SK-N-SH treated with all-trans-retinoic acid at 6 μM for 48 hours (cell line): Measurements from ENCODE around the gene ZBTB12.
"Not testable (repeated sequence)": the region's sequence is repeated elsewhere in the genome, so short reads cannot be mapped to it uniquely, and the experiment has no call there.

Experiments used
- ARNTL ChIP-seq: fragments of 450-650 bp; formaldehyde crosslinking; IDR thresholded peaks from 2 replicates; pipeline ENCODE4 v1.5.0; 2020; ENCODE audit warnings: low read depth, mild to moderate bottlenecking, moderate library complexity, borderline replicate concordance
- BACH2 ChIP-seq: fragments of 250-450 bp; sonication (Bioruptor Pico); IDR thresholded peaks from 2 replicates; pipeline ENCODE4 v1.9.0; 2021; ENCODE audit warnings: mild to moderate bottlenecking, borderline replicate concordance
- ISL1 ChIP-seq: fragments of 250-450 bp; sonication (Bioruptor Pico); IDR thresholded peaks from 2 replicates; pipeline ENCODE4 v2.1.2; 2022; ENCODE audit warnings: mild to moderate bottlenecking, moderate library complexity
- POU6F1 ChIP-seq: fragments of 250-450 bp; sonication (Bioruptor Pico); IDR thresholded peaks from 2 replicates; pipeline ENCODE4 v1.8.0; 2021; ENCODE audit warnings: low read depth, mild to moderate bottlenecking, moderate library complexity, borderline replicate concordance

GRCh38 chr6:31864123-31864562, 37.7 kb downstream of the ZBTB12 start:
- TF ChIP-seq BACH2 (CRISPR knock-in tag); POU6F1 (CRISPR knock-in tag); ARNTL (CRISPR knock-in tag); ISL1: not testable (repeated sequence)
